Fibroblast of villous mesenchyme (primary cell): Measurements from ENCODE around the gene PDCD11. TPM values are rescaled to one million over a fixed set of nuclear protein-coding genes. Genes with fewer than 3 reads are reported as not detected.
A peak's percentile ranks its signal among the peaks of the same experiment; 100 is the strongest.

ENCODE experiments used
- DNase-seq: peaks from one replicate; pipeline ENCODE4 v3.0.0-alpha.2; 2010; ENCODE audit warnings: low read depth
- H3K4me3 ChIP-seq: 2 replicates; pipeline ENCODE4 v1.5.1; 2011; ENCODE audit warnings: low read depth, mild to moderate bottlenecking, low read length
- total RNA-seq: library from RNA; depleted of rRNA; stranded (reverse); fragments of >200 nt; gene quantifications from 2 replicates; pipeline ENCODE4 v1.2.3, GENCODE V29; 2012
- TF ChIP-seq, protein P1 (sequence below): IDR thresholded peaks from 2 replicates; pipeline ENCODE4 v1.5.1; 2012; ENCODE audit warnings: low read depth, mild to moderate bottlenecking, low read length; ENCODE audit not compliant: insufficient read depth

The PDCD11 gene
- total RNA-seq, 1 donor = 36.3 TPM

DNA sequence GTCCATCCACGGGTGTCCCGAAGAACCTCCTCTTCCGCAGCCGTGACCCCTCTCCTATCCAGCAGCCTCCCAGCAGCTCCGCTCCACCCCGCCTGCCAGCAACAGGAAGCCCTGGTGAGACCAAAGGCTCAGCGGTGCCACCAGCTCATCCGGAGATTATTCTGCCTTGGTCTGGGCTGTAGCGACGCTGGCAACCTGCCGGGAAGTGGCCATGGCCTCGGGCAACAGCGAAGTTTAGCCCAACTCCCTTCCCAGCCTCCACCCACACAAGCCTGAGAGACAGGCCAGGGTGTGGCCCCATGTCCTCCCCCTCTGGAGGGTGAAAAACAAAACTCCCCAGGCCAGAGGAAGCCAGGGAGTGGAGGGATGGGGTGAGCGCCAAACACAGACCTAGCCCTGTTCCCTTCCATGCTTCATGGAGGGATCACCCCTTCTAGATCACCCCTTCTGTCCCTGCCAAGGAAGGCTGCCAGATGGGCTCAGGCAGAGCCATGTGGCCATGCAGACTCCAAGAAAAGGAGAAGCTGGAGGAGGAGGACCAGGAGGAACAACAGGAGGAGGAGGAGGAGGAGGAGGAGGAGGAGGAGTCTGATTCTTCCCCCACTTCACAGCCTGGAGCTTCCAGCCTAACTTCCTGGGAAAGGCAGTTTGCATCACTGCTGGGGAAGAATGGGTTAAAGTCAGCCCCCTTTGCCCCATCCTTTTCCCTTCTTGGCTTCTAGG is 54.8 kb downstream of the PDCD11 start:
- TF ChIP-seq, protein P1, sequence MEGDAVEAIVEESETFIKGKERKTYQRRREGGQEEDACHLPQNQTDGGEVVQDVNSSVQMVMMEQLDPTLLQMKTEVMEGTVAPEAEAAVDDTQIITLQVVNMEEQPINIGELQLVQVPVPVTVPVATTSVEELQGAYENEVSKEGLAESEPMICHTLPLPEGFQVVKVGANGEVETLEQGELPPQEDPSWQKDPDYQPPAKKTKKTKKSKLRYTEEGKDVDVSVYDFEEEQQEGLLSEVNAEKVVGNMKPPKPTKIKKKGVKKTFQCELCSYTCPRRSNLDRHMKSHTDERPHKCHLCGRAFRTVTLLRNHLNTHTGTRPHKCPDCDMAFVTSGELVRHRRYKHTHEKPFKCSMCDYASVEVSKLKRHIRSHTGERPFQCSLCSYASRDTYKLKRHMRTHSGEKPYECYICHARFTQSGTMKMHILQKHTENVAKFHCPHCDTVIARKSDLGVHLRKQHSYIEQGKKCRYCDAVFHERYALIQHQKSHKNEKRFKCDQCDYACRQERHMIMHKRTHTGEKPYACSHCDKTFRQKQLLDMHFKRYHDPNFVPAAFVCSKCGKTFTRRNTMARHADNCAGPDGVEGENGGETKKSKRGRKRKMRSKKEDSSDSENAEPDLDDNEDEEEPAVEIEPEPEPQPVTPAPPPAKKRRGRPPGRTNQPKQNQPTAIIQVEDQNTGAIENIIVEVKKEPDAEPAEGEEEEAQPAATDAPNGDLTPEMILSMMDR = no peak
- DNase-seq = peak; percentile 37
- peak overlapping the region; percentile 73 for H3K4me3 ChIP-seq

GRCh38 chr10:103451831-103452505 is 55.5 kb downstream of the PDCD11 start, which contains the start of gene CALHM2:
Gene CALHM2 (minus strand): TSS chr10:103452370. CDS start chr10:103449941, 2,429 bp downstream.
- TF ChIP-seq, protein P1 = peak; percentile 3
- peak; percentile 60 for DNase-seq
- peak within 1 kb of the TSS; percentile 73 for H3K4me3 ChIP-seq

GRCh38 chr10:103452506-103453230 is 56.2 kb downstream of the PDCD11 start:
- H3K4me3 ChIP-seq = peak overlapping the region; percentile 73
- DNase-seq = no peak
- TF ChIP-seq, protein P1 = no peak

GRCh38 chr10:103454026-103454425 is 57.6 kb downstream of the PDCD11 start:
- H3K4me3 ChIP-seq = no peak overlapping the region
- no peak for DNase-seq
- TF ChIP-seq, protein P1 = no peak

- H3K4me3 ChIP-seq = no peak overlapping the region
- DNase-seq = no peak
- TF ChIP-seq, protein P1 = no peak
Measured at GRCh38 chr10:103455235-103455634, 58.8 kb downstream of the PDCD11 start.

DNA sequence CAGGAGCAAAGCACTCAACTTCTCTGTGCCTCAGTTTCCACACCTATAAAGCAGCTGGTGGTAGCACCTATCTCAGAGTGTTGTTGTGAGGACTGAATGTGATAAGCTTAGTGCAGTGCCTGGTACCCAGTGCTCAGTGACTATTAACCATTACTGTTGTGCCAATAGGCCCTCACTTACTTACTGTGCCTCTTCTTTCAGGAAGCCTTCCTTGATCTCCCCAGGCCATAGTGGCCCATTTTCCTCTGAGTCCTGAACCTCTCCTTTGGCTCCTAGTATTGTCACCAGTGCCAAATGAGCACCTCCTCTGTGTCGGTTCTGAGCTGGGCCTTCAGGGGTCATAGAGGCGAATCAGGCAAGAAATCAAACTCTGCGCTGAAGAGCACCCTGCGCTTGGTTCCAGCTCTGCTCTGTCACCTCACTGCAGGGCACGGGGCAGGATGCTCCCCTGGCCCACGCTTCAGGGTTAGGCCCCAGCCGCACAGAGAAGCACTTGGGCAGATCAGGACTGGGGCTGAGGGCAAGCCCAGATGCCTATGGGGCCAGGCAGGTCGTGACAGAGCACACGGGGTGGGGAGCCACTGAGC is 59.7 kb downstream of the PDCD11 start:
- TF ChIP-seq, protein P1 = no peak
- H3K4me3 ChIP-seq = no peak overlapping the region
- DNase-seq = no peak
